Stimulated activated CD8-positive, alpha-beta memory T cell treated with anti-CD3 and anti-CD28 coated beads, Interleukin-12 subunit alpha, Interleukin-12 subunit beta, amount 100 ng/mL, for 4 hours (primary cell): ENCODE measurements around the gene SCAMP1.

Source experiments
- DNase-seq: peaks from one replicate; pipeline ENCODE4 v3.0.0-alpha.2; 2020; ENCODE audit warnings: low read depth

Gene SCAMP1

GRCh38 chr5:78513441-78513840 lies 153.0 kb downstream of the SCAMP1 start:
- no peak for DNase-seq

DNA sequence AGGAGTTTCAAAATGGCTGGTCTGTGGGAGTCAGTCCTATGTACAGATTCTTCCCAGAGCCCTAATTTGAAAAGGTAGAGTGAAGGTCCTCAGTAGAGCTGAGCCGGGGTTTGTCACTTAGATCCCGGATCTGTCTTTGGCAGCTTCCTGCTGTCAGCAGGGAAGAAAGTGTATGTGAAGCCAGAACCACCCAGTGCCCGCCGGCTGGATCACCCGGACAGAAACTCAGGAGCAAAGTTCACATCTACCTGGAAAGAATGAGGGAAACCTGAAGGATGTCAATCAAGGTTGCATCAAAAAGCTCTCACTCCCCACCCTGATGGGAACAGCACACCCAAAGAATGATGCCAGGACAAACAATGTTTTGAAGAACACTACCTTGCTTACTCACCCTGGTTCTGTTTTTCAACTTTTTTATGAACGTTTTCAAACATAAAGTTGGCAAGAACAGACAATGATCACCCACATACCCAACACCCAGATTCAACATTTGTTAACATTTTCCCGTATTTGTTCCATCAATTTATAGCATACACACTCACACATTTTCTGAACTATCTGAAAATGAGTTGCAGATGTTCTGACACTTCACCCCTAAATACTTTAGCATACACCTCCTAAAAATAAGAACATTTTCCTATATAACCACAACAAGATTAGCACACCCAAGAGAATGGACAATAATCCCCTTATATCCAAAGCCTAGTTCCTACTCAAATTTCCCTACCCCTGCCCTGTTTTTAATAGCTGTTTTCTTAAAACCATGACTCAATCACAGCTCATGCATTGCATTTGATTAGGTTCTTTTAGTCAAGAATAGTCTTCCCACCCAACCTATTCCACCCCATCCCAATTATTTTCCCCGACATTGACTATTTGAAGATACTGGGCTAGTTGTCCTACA lies 154.3 kb downstream of the SCAMP1 start:
- no peak for DNase-seq

- no peak for DNase-seq
These were observed 155.3 kb downstream of the SCAMP1 start for GRCh38 chr5:78515670-78516069.

- no peak for DNase-seq
These were observed 158.2 kb downstream of the SCAMP1 start for GRCh38 chr5:78518365-78519197.

- DNase-seq: no peak
These were observed 159.0 kb downstream of the SCAMP1 start for GRCh38 chr5:78519198-78519941.

- DNase-seq: no peak
These were observed 161.0 kb downstream of the SCAMP1 start for GRCh38 chr5:78521455-78521854.

DNA sequence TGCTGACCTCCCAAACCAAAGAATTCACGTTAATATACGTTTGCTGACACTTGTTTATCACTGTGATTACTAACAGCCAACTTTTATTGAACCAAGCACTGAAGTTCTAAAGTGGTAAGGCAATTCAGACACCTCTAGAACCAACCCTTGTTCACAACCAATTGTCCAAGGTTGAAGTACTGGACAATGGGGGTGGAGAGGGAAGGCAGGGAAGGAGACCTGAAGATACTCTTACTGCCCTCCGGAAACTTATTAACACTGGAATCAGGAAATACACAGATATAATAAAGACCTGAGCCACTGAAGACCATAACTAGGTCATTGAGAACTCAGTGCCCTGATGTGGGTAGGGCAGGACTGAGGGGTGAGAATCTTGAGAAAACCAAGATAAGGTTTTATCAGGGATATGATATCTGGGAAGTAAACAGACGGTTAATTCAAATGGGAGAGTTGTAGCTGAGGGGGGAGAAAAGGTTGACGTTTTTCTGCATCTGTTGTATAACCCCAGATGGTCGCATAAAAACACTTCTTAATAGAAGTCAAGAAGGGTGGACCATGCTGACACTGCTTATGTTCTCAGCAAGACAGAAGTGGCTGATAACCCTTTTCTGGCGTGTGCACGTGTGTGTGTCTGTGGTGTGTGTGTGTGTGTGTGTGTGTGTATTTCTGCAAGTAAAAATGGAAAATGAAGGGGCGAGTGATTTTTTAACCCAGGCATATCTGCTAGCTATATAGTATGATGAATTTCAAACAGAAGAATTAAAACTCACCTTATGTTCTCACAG lies 162.3 kb downstream of the SCAMP1 start:
- no peak for DNase-seq

GRCh38 chr5:78523314-78524193 lies 163.1 kb downstream of the SCAMP1 start:
- DNase-seq: no peak

DNA sequence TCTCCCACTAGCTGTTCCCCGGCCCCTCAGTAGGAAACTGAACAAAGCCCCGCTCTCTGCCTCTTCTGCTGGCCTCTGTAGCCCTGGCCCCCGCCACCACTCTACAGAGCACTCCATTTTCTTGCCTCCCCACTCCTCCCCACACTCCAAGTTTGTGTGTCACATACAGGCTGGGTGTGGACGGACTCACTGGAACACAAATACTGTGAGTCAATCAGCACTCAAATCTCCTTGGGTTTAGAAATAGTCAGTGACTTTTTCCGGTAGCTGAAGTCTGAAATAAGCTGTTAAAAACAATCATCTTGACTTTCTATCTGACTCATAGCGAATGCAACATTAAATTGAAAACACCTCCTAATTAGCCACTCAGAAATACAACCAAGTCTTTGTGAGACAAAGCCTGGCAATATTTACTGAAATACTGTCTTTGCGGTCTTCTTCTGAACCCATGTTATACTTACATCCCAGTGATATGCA lies 165.7 kb downstream of the SCAMP1 start:
- no peak for DNase-seq

GRCh38 chr5:78527054-78527859 lies 166.8 kb downstream of the SCAMP1 start:
- DNase-seq: no peak

DNA sequence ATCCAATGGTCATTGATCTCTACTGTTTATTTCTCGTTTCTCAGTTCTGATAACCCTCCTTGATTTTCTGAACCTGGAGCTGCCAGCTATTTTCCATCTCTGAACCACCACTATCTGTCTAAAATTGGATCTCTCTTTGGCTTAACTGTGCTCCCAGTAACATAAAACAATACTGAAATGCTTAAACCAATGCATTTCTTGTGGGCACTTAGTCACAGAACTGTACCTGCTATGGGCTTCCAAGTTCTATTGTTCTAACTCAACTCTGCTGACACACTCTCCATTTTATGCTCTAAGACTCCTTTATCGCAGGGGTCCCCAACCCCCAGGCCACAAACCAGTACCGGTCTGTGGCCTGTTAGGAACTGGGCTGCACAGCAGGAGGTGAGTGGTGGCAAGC lies 167.5 kb downstream of the SCAMP1 start:
- no peak for DNase-seq
